ENCODE measurements around the gene KIF26A. TPM values are rescaled to one million over a fixed set of nuclear protein-coding genes. Genes with fewer than 3 reads are reported as not detected.

The KIF26A gene
- total and polyA plus RNA-seq, 2 of the 13 experiments (the other 11 are each of a cell fraction or from before 2014, with no cell fraction given): not detected

- CTCF ChIA-PET (ENCODE audit: low intra/inter-chr PET ratio, low total read pairs): no interaction called here
- WGBS (ENCODE audit: low lambda C conversion rate): 44% methylated on average over 3 of the region's 13 CpGs
- H3K36me3 ChIP-seq (replicated peaks in 1 of 2; ENCODE audit: control insufficient read depth in 1 of 2, insufficient read depth in 2 of 2, low read length in 2 of 2): no peaks in the 10 kb centered on the region
- peaks cover 6 to 13% of the 10 kb centered on the region in 2 experiments; a peak in 4 of 5 replicates for H3K27me3 ChIP-seq (ENCODE audit: control insufficient read depth in 1 of 2, insufficient read depth in 2 of 2, low read length in 2 of 2)
- no peak overlapping the region for H3K4me3 ChIP-seq (replicated peaks in 1 of 3; ENCODE audit: insufficient read depth in 1 of 3, low read depth in 2 of 3, low read length in 3 of 3)
- no peak overlapping the region for H3K4me2 ChIP-seq (ENCODE audit: low read depth, low read length)
- in situ Hi-C loops (cut with HindIII; ENCODE audit: extremely low pct_ligation_motif_present, low pct_unique_long_range_greater_than_20kb): no loop called here
- DNase-seq (ENCODE audit: low spot score) (no peak), FAIRE-seq (no peak), ATAC-seq (no peak)
- POLR2A ChIA-PET: no interaction called here
- no peaks in the 10 kb centered on the region for H3K79me2 ChIP-seq (ENCODE audit: insufficient read depth, low read length)
- peaks cover 3% of the 10 kb centered on the region; the same call in 1 of the 2 replicates for H3K4me1 ChIP-seq (ENCODE audit: insufficient read depth, low read length)
- H2AFZ ChIP-seq (ENCODE audit: low read length): no peak overlapping the region
- H3K9me3 ChIP-seq (ENCODE audit: low read length): no peaks in the 10 kb centered on the region
- H3K27ac ChIP-seq (ENCODE audit: extremely low read length, insufficient read depth, low read length): no peak overlapping the region
- intact Hi-C loops (cut with micrococcal nuclease; ENCODE audit: unreplicated experiment): no loop called here
- TF ChIP-seq RFXANK (CRISPR knock-in tag; IDR thresholded peaks at IDR 0.05) (no peak), JUND (CRISPR knock-in tag; IDR thresholded peaks at IDR 0.05) (no peak), ZNF777 (CRISPR knock-in tag; IDR thresholded peaks at IDR 0.05) (no peak), NRL (CRISPR knock-in tag; IDR thresholded peaks at IDR 0.05; ENCODE audit: borderline replicate concordance) (no peak), NFRKB (IDR thresholded peaks at IDR 0.05) (no peak), ZNF761 (CRISPR knock-in tag; conservative IDR thresholded peaks at IDR 0.05) (no peak), PHF21A (CRISPR knock-in tag; IDR thresholded peaks at IDR 0.05) (no peak)
- TF ChIP-seq, protein P1, sequence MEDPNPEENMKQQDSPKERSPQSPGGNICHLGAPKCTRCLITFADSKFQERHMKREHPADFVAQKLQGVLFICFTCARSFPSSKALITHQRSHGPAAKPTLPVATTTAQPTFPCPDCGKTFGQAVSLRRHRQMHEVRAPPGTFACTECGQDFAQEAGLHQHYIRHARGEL (CRISPR knock-in tag; IDR thresholded peaks at IDR 0.05): no peak
- BruUV-seq (replicated peaks): no TSS peak
- H4K20me1 ChIP-seq (ENCODE audit: insufficient read depth, low read length): no peaks in the 10 kb centered on the region
- no peak overlapping the region for H3K9ac ChIP-seq (ENCODE audit: insufficient read depth, low read depth, low read length)
Measured at GRCh38 chr14:104201063-104201462, 62.7 kb downstream of the KIF26A start.

GRCh38 chr14:104201496-104201895, 63.1 kb downstream of the KIF26A start:
- Histone ChIP-seq H2AFZ (ENCODE audit: low read length) (no peak overlapping the region), H3K27me3 (ENCODE audit: control insufficient read depth in 1 of 2, insufficient read depth in 2 of 2, low read length in 2 of 2) (peaks cover 6 to 12% of the 10 kb centered on the region in 2 experiments; a peak in 4 of 5 replicates), H3K4me1 (ENCODE audit: insufficient read depth, low read length) (peaks cover 7% of the 10 kb centered on the region), H3K9me3 (ENCODE audit: low read length) (no peaks in the 10 kb centered on the region), H3K36me3 (replicated peaks in 1 of 2; ENCODE audit: control insufficient read depth in 1 of 2, insufficient read depth in 2 of 2, low read length in 2 of 2) (no peaks in the 10 kb centered on the region), H3K27ac (ENCODE audit: extremely low read length, insufficient read depth, low read length) (no peak overlapping the region), H3K79me2 (ENCODE audit: insufficient read depth, low read length) (no peaks in the 10 kb centered on the region), H3K9ac (ENCODE audit: insufficient read depth, low read depth, low read length) (no peak overlapping the region), H3K4me3 (replicated peaks in 1 of 3; ENCODE audit: insufficient read depth in 1 of 3, low read depth in 2 of 3, low read length in 3 of 3) (no peak overlapping the region), H4K20me1 (ENCODE audit: insufficient read depth, low read length) (no peaks in the 10 kb centered on the region), H3K4me2 (ENCODE audit: low read depth, low read length) (no peak overlapping the region)
- BruUV-seq (replicated peaks): no TSS peak
- ChIA-PET POLR2A (no interaction called here), CTCF (ENCODE audit: low intra/inter-chr PET ratio, low total read pairs) (no interaction called here)
- WGBS (ENCODE audit: low lambda C conversion rate): no CpG with 5 or more reads among the region's 9 CpGs
- in situ Hi-C loops (cut with HindIII; ENCODE audit: extremely low pct_ligation_motif_present, low pct_unique_long_range_greater_than_20kb): no loop called here
- DNase-seq (ENCODE audit: low spot score) (no peak), FAIRE-seq (no peak), ATAC-seq (no peak)
- intact Hi-C loops (cut with micrococcal nuclease; ENCODE audit: unreplicated experiment): no loop called here
- TF ChIP-seq ZNF766 (CRISPR knock-in tag; IDR thresholded peaks at IDR 0.05; ENCODE audit: borderline replicate concordance) (no peak), ZNF446 (CRISPR knock-in tag; IDR thresholded peaks at IDR 0.05) (no peak), NFE2L1 (CRISPR knock-in tag; IDR thresholded peaks at IDR 0.05; ENCODE audit: borderline replicate concordance) (no peak), ELF3 (CRISPR knock-in tag; IDR thresholded peaks at IDR 0.05) (no peak), SCMH1 (CRISPR knock-in tag; IDR thresholded peaks at IDR 0.05; ENCODE audit: borderline replicate concordance) (no peak), U2AF2 (IDR thresholded peaks at IDR 0.05; ENCODE audit: low read depth, low read length) (no peak), ZBTB7B (CRISPR knock-in tag; IDR thresholded peaks at IDR 0.05) (no peak), PHB2 (IDR thresholded peaks at IDR 0.05; ENCODE audit: partially characterized antibody) (no peak), ZNF616 (CRISPR knock-in tag; IDR thresholded peaks at IDR 0.05; ENCODE audit: low read depth) (no peak), SP4 (CRISPR knock-in tag; IDR thresholded peaks at IDR 0.05) (no peak), ZBTB39 (CRISPR knock-in tag; IDR thresholded peaks at IDR 0.05) (no peak), HHEX (CRISPR knock-in tag; IDR thresholded peaks at IDR 0.05) (no peak)
- TF ChIP-seq, protein P2, sequence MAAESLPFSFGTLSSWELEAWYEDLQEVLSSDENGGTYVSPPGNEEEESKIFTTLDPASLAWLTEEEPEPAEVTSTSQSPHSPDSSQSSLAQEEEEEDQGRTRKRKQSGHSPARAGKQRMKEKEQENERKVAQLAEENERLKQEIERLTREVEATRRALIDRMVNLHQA (CRISPR knock-in tag; IDR thresholded peaks at IDR 0.05): no peak

Data from HepG2 (cell line).